Kidney (tissue), 14 donors: ENCODE data around the gene LRRC8E. TPM values are rescaled to one million over a fixed set of nuclear protein-coding genes. Genes with fewer than 3 reads are reported as not detected.

ENCODE experiments used
- DNase-seq, 5 donors: peaks; one replicate each; pipeline ENCODE4 v3.0.0-alpha.2; 2013 to 2020
- FAIRE-seq: peaks from 2 replicates; lab custom pipeline; 2012; peaks lifted over from hg19 to GRCh38; lab: Jason Lieb, UNC
- H3K27ac ChIP-seq, 2 donors: one replicate each; pipeline ENCODE4 v1.7.0; 2013; ENCODE audit warnings: low read depth in 2 of 2, low read length in 2 of 2, inconsistent platforms in 1 of 2
- H3K27me3 ChIP-seq: one replicate; pipeline ENCODE4 v1.7.1; 2013; ENCODE audit warnings: low read length, inconsistent platforms; ENCODE audit not compliant: control insufficient read depth, insufficient read depth
- H3K36me3 ChIP-seq, 3 donors: one replicate each; pipeline versions ENCODE4 v1.7.0 to v1.7.1; 2013; ENCODE audit warnings: low read length in 3 of 3, control low read depth in 1 of 3, inconsistent platforms in 1 of 3; ENCODE audit not compliant: insufficient read depth in 3 of 3, control insufficient read depth in 2 of 3
- H3K4me1 ChIP-seq, 3 donors: one replicate each; pipeline versions ENCODE4 v1.7.0 to v1.7.1; 2013; ENCODE audit warnings: low read length in 3 of 3, inconsistent platforms in 1 of 3, low read depth in 1 of 3; ENCODE audit not compliant: control insufficient read depth in 2 of 3, insufficient read depth in 2 of 3
- H3K4me3 ChIP-seq, 3 donors: one replicate each; pipeline versions ENCODE4 v1.7.0 to v1.8.1; 2013; ENCODE audit warnings: low read length in 3 of 3, control low read depth in 1 of 3, inconsistent platforms in 1 of 3
- H3K9ac ChIP-seq, 3 donors: one replicate each; pipeline versions ENCODE4 v1.7.0 to v1.7.1; 2013; ENCODE audit warnings: low read length in 3 of 3, control low read depth in 1 of 3, inconsistent platforms in 1 of 3
- H3K9me3 ChIP-seq, 3 donors: one replicate each; pipeline versions ENCODE4 v1.7.0 to v1.7.1; 2013; ENCODE audit warnings: low read length in 3 of 3, control low read depth in 1 of 3, inconsistent platforms in 1 of 3; ENCODE audit not compliant: control insufficient read depth in 2 of 3, insufficient read depth in 1 of 3
- CTCF ChIP-seq: IDR thresholded peaks from 3 replicates; pipeline ENCODE4 v1.5.1; 2012; ENCODE audit warnings: mild to moderate bottlenecking, moderate library complexity, borderline replicate concordance; ENCODE audit not compliant: insufficient read depth; ENCODE audit errors: extremely low read depth
- intact Hi-C: fragments of 100-400 bp; cut with DNase I; formaldehyde crosslinking; loops from one replicate; pipeline ENCODE4 v1.11.1; 2022
- polyA plus RNA-seq: library from polyadenylated mRNA; stranded (reverse); fragments of 350-450 nt; fragmentation: Illumina TruSeq; extraction: RNeasy Lipid Tissue Mini Kit (QIAGEN cat#74804); gene quantifications from one replicate; pipeline ENCODE4 v1.2.3, GENCODE V29; 2014; ENCODE audit warnings: low read depth, low replicate concordance; ENCODE audit not compliant: insufficient read depth
- total RNA-seq: library from RNA; stranded (reverse); fragmentation: NEBNext Ultra II Directional; extraction: Animal tissue kit (Norgen Biotek cat#: 25700); gene quantifications from one replicate; pipeline ENCODE4 v1.2.1, GENCODE V29; 2021
- donor health status: control.
- donor health status: control.
- donor health status: control.
- donor health status: control.
- donor health status: control.
- donor health status: DM: yes; HTN: yes; CAD: no.
- donor health status: Normal renal cell carcinoma (clear cell type).

LRRC8E gene
- total and polyA plus RNA-seq, 2 donors from 2014 or later: 2.2 to 9.1 TPM

- intact Hi-C loops: no loop called here
- no peak overlapping the region for H3K9ac ChIP-seq
- H3K36me3 ChIP-seq: peaks cover 0 to 35% (median 25%) of the 10 kb centered on the region in 3 donors
- no peak for FAIRE-seq
- H3K9me3 ChIP-seq: no peaks in the 10 kb centered on the region
- no peak overlapping the region for H3K4me3 ChIP-seq
- no peaks in the 10 kb centered on the region for H3K27me3 ChIP-seq
- DNase-seq: peak in 1 of 5 donors; percentile 56
- H3K27ac ChIP-seq: no peak overlapping the region
- no peak for TF ChIP-seq CTCF
- H3K4me1 ChIP-seq: peaks cover 0 to 17% (median 5%) of the 10 kb centered on the region in 3 donors
Measured at GRCh38 chr19:7930765-7931164, 42.5 kb downstream of the LRRC8E start.

- intact Hi-C loops: no loop called here
Measured at GRCh38 chr19:7931221-7932061, 43.1 kb downstream of the LRRC8E start.

GRCh38 chr19:7932276-7932929 lies 44.1 kb downstream of the LRRC8E start:
- no peaks in the 10 kb centered on the region for H3K9me3 ChIP-seq
- H3K27me3 ChIP-seq: no peaks in the 10 kb centered on the region
- no peak overlapping the region for H3K9ac ChIP-seq
- TF ChIP-seq CTCF: no peak
- no peak overlapping the region for H3K4me3 ChIP-seq
- intact Hi-C loops: no loop called here
- peaks cover 0 to 37% (median 26%) of the 10 kb centered on the region in 3 donors for H3K36me3 ChIP-seq
- H3K4me1 ChIP-seq: peaks cover 0 to 10% (median 0%) of the 10 kb centered on the region in 3 donors
- FAIRE-seq (no peak), DNase-seq (peak in 1 of 5 donors; percentile 49)
- no peak overlapping the region for H3K27ac ChIP-seq

More at GRCh38 chr19:7931221-7932061, 43.1 kb downstream of the LRRC8E start:
- Histone ChIP-seq H3K4me1 (peaks cover 0 to 14% (median 3%) of the 10 kb centered on the region in 3 donors), H3K4me3 (no peak overlapping the region), H3K36me3 (peaks cover 0 to 37% (median 26%) of the 10 kb centered on the region in 3 donors), H3K27ac (no peak overlapping the region), H3K27me3 (no peaks in the 10 kb centered on the region), H3K9me3 (no peaks in the 10 kb centered on the region), H3K9ac (no peak overlapping the region)
- FAIRE-seq: no peak
- no peak for TF ChIP-seq CTCF
- peak in 1 of 5 donors; percentile 78 for DNase-seq
